Esophagus muscularis mucosa (tissue), 4 donors: Measurements from ENCODE around the gene GPR179. TPM values are rescaled to one million over a fixed set of nuclear protein-coding genes. Genes with fewer than 3 reads are reported as not detected.

Source experiments
- DNase-seq: peaks from one replicate; pipeline ENCODE4 v3.0.0-alpha.2; 2017; ENCODE audit errors: extremely low spot score
- H3K27ac ChIP-seq, 4 donors: fragments of 200-600 bp; sonication (generic); replicated peaks in 1 of 4; 1 replicate in 3 of 4; 2 replicates in 1 of 4; pipeline ENCODE4 v1.5.1; 2016 to 2019; ENCODE audit warnings: mild to moderate bottlenecking in 1 of 4
- H3K27me3 ChIP-seq, 4 donors: fragments of 200-600 bp; sonication (generic); one replicate each; pipeline versions ENCODE4 v1.5.1 to v1.6.0; 2016 to 2019
- H3K36me3 ChIP-seq, 4 donors: fragments of 200-600 bp; sonication (generic); one replicate each; pipeline ENCODE4 v1.5.1; 2016 to 2019
- H3K4me1 ChIP-seq, 4 donors: fragments of 200-600 bp; sonication (generic); one replicate each; pipeline ENCODE4 v1.5.1; 2016 to 2019
- H3K4me3 ChIP-seq, 4 donors: fragments of 200-600 bp; sonication (generic); 1 replicate in 2 of 4; 2 replicates in 2 of 4; pipeline ENCODE4 v1.5.1; 2016 to 2019; ENCODE audit warnings: mild to moderate bottlenecking in 4 of 4, moderate library complexity in 1 of 4
- H3K9me3 ChIP-seq, 4 donors: fragments of 200-600 bp; sonication (generic); 1 replicate in 3 of 4; 2 replicates in 1 of 4; pipeline ENCODE4 v1.5.1; 2016 to 2019
- EP300 ChIP-seq: sonication (generic); formaldehyde crosslinking; IDR thresholded peaks from one replicate; pipeline ENCODE4 v1.6.1; 2017; ENCODE audit warnings: antibody characterized with exemption
- POLR2A ChIP-seq: fragments of 450-650 bp; IDR thresholded peaks from one replicate; pipeline ENCODE4 v1.6.1; 2017; ENCODE audit warnings: antibody characterized with exemption, moderate library complexity, mild to moderate bottlenecking, low read depth
- POLR2AphosphoS5 ChIP-seq, 2 donors: sonication (generic); formaldehyde crosslinking; IDR thresholded peaks; one replicate each; pipeline ENCODE4 v1.6.1; 2017; ENCODE audit warnings: antibody characterized with exemption in 2 of 2
- WGBS: methylation state at CpG from one replicate; pipeline ENCODE4 v1.1.5; 2018; 5-methylcytosine and 5-hydroxymethylcytosine counted together
- intact Hi-C: fragments of 100-400 bp; cut with DNase I; formaldehyde crosslinking; loops from one replicate; pipeline ENCODE4 v1.15.1; 2023
- total RNA-seq, 4 donors: library from RNA; depleted of rRNA; stranded (reverse); fragments of >200 nt; gene quantifications; one replicate each; pipeline versions ENCODE4 v1.1.0 to v1.2.1, GENCODE V29; 2016
- TF ChIP-seq, protein P1 (sequence below), 3 experiments: fragments of 200-600 bp in 2 of 3; fragments of 450-650 bp in 1 of 3; sonication (generic) in 2 of 3; IDR thresholded peaks; one replicate each; pipeline ENCODE4 v1.5.1; 2017 to 2019; ENCODE audit warnings: antibody characterized with exemption in 3 of 3, mild to moderate bottlenecking in 2 of 3, moderate library complexity in 1 of 3

Gene GPR179
- total RNA-seq, 4 donors from 2014 or later, result under 0.01 to 0.29 TPM; not detected in 2

DNA sequence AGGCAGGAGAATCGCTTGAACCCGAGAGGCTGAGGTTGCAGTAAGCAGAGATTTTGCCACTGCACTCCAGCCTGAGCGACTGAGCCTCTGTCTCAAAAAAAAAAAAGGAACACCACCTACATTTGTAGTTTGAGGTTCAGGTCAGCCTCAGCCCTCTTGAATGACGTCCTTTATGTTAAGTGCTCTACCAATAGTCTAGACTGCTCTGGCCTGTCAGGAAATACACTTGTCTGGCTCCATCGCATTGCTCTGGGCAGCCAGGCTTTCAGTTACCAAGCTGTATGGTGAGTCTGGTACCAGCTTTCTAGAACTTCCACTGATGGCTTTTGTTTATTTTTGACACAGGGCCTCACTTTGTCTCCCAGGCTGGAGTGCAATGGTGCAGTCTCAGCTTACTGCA lies 19.3 kb upstream of the GPR179 start:
- DNase-seq, result no peak
- Histone ChIP-seq H3K36me3 (peaks cover 19 to 57% (median 41%) of the 10 kb centered on the region in 4 donors), H3K4me1 (peaks cover 13 to 19% (median 15%) of the 10 kb centered on the region in 4 donors), H3K27ac (no peak overlapping the region), H3K27me3 (no peaks in the 10 kb centered on the region), H3K4me3 (no peak overlapping the region), H3K9me3 (no peaks in the 10 kb centered on the region)
- no peak for TF ChIP-seq POLR2A
- no peak for TF ChIP-seq POLR2AphosphoS5 (IDR thresholded peaks at IDR 0.05)
- no peak for TF ChIP-seq EP300
- TF ChIP-seq, protein P1, sequence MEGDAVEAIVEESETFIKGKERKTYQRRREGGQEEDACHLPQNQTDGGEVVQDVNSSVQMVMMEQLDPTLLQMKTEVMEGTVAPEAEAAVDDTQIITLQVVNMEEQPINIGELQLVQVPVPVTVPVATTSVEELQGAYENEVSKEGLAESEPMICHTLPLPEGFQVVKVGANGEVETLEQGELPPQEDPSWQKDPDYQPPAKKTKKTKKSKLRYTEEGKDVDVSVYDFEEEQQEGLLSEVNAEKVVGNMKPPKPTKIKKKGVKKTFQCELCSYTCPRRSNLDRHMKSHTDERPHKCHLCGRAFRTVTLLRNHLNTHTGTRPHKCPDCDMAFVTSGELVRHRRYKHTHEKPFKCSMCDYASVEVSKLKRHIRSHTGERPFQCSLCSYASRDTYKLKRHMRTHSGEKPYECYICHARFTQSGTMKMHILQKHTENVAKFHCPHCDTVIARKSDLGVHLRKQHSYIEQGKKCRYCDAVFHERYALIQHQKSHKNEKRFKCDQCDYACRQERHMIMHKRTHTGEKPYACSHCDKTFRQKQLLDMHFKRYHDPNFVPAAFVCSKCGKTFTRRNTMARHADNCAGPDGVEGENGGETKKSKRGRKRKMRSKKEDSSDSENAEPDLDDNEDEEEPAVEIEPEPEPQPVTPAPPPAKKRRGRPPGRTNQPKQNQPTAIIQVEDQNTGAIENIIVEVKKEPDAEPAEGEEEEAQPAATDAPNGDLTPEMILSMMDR (IDR thresholded peaks at IDR 0.05), result no peak
- WGBS, result 97% methylated on average over 5 of the region's 5 CpGs
- intact Hi-C loops, result no loop called here

DNA sequence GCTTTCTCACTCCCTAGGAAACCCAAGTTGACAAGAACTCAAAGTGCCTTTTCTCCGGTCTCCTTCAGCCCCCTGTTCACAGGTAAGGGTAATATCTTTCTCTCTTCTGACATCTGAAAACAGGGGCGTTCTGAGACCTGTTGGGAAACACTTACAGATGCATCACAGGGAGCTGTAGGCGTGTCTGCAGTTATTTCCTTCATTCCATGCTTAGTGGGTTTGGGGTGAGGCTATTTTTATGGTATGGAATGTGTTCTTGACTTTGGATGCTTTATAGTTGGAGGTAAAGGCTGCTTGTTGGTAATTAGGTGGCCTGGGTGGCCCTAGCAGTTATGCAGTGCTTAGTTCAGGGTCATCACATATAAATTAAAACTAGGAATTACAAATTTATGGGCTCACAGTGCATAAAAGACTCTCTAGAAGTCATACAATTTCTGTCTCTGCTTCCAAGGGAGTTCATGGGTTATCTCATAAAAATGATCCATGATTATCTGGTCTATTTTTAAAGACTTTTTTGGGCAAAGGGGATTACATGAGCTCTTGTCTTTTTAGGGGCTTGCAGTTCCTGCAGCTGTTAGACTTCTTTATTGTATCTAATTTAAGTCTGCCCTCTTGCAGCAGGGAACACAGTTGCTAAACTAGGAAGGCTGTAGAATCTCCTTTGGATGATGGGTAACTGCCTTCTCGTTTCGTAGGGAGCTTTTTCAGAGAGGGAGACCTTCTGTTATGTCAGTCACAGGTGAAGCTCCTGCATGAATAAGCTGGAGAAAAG lies 18.1 kb upstream of the GPR179 start:
- Histone ChIP-seq H3K27me3 (no peaks in the 10 kb centered on the region), H3K4me1 (peaks cover 21 to 30% (median 26%) of the 10 kb centered on the region in 4 donors), H3K27ac (no peak overlapping the region), H3K9me3 (no peaks in the 10 kb centered on the region), H3K4me3 (no peak overlapping the region), H3K36me3 (peaks cover 14 to 46% (median 31%) of the 10 kb centered on the region in 4 donors)
- intact Hi-C loops, result no loop called here
- DNase-seq, result no peak
- 85% methylated on average over 5 of the region's 5 CpGs for WGBS
- TF ChIP-seq EP300 (no peak), POLR2AphosphoS5 (IDR thresholded peaks at IDR 0.05) (no peak), POLR2A (no peak)
- TF ChIP-seq, protein P1 (IDR thresholded peaks at IDR 0.05), result no peak

- TF ChIP-seq POLR2AphosphoS5 (IDR thresholded peaks at IDR 0.05) (no peak), POLR2A (no peak), EP300 (no peak)
- TF ChIP-seq, protein P1 (IDR thresholded peaks at IDR 0.05), result no peak
- Histone ChIP-seq H3K27me3 (no peaks in the 10 kb centered on the region), H3K4me3 (no peak overlapping the region), H3K4me1 (peaks cover 42 to 60% (median 57%) of the 10 kb centered on the region in 4 donors), H3K9me3 (no peaks in the 10 kb centered on the region), H3K36me3 (peaks cover 0 to 16% (median 4%) of the 10 kb centered on the region in 4 donors), H3K27ac (peak overlapping the region in 3 of 4 donors; percentile 21 to 28 (median 22))
- no peak for DNase-seq
- intact Hi-C loops, result loop anchor here (10.0 kb wide), 1 partner anchor 136 kb away; no protein-coding TSS in a partner anchor
- 58% methylated on average over 9 of the region's 9 CpGs for WGBS
Measured at GRCh38 chr17:38358586-38359513, 15.1 kb upstream of the GPR179 start.

- Histone ChIP-seq H3K9me3 (no peaks in the 10 kb centered on the region), H3K4me3 (no peak overlapping the region), H3K36me3 (peaks cover 0 to 8% (median 3%) of the 10 kb centered on the region in 4 donors), H3K27ac (peak overlapping the region; percentile 29 to 50 (median 37)), H3K27me3 (no peaks in the 10 kb centered on the region), H3K4me1 (peaks cover 51 to 70% (median 66%) of the 10 kb centered on the region in 4 donors)
- no peak for DNase-seq
- 49% methylated on average over 2 of the region's 2 CpGs for WGBS
- no peak for TF ChIP-seq POLR2A
- TF ChIP-seq EP300, result no peak
- TF ChIP-seq POLR2AphosphoS5 (IDR thresholded peaks at IDR 0.05), result no peak
- TF ChIP-seq, protein P1 (IDR thresholded peaks at IDR 0.05), result no peak
- intact Hi-C loops, result loop anchor here (10.0 kb wide), 1 partner anchor 137 kb away; no protein-coding TSS in a partner anchor
Measured at GRCh38 chr17:38357486-38358123, 13.8 kb upstream of the GPR179 start.
